Aorta (tissue), 5 donors: ENCODE measurements around the gene ATG7. TPM values are rescaled to one million over a fixed set of nuclear protein-coding genes. Genes with fewer than 3 reads are reported as not detected.
A peak's percentile ranks its signal among the peaks of the same experiment; 100 is the strongest.

Source experiments
- ATAC-seq: fragments of 200-7000 bp; cut with Tn5 transposase; one replicate; pipeline ENCODE4 v1.9.1; 2022; ENCODE audit warnings: moderate library complexity; ENCODE audit not compliant: low FRiP score
- DNase-seq, 2 donors: peaks; one replicate each; pipeline ENCODE4 v3.0.0-alpha.2; 2020
- H3K27ac ChIP-seq, 2 donors: one replicate each; pipeline ENCODE4 v1.5.1; 2013; ENCODE audit warnings: low read length in 2 of 2, mild to moderate bottlenecking in 2 of 2, moderate library complexity in 2 of 2, control low read depth in 1 of 2, inconsistent platforms in 1 of 2, low read depth in 1 of 2
- H3K27me3 ChIP-seq, 2 donors: one replicate each; pipeline ENCODE4 v1.6.1; 2013; ENCODE audit warnings: control low read depth in 1 of 2, low read length in 1 of 2, mild to moderate bottlenecking in 1 of 2, moderate library complexity in 1 of 2; ENCODE audit not compliant: insufficient read depth in 2 of 2, control insufficient read depth in 1 of 2
- H3K36me3 ChIP-seq, 2 donors: one replicate each; pipeline ENCODE4 v1.6.1; 2013; ENCODE audit warnings: control low read depth in 1 of 2, low read length in 1 of 2, mild to moderate bottlenecking in 1 of 2; ENCODE audit not compliant: insufficient read depth in 2 of 2, control insufficient read depth in 1 of 2
- H3K4me1 ChIP-seq, 2 donors: one replicate each; pipeline ENCODE4 v1.6.1; 2013; ENCODE audit warnings: low read length in 2 of 2, control low read depth in 1 of 2, mild to moderate bottlenecking in 1 of 2, moderate library complexity in 1 of 2; ENCODE audit not compliant: insufficient read depth in 2 of 2, control insufficient read depth in 1 of 2
- H3K4me3 ChIP-seq, 2 donors: one replicate each; pipeline ENCODE4 v1.5.1; 2013; ENCODE audit warnings: low read length in 2 of 2, control low read depth in 1 of 2, mild to moderate bottlenecking in 1 of 2
- H3K9me3 ChIP-seq: one replicate; pipeline ENCODE4 v1.6.1; 2013; ENCODE audit warnings: mild to moderate bottlenecking, low read length; ENCODE audit not compliant: control insufficient read depth
- WGBS, 2 donors: extraction: QIAGEN DNeasy Blood & Tissue Kit; methylation state at CpG; one replicate each; pipeline ENCODE4 v1.1.7; 2013; 5-methylcytosine and 5-hydroxymethylcytosine counted together
- intact Hi-C, 2 donors: fragments of 100-400 bp; cut with DNase I; formaldehyde crosslinking; loops; one replicate each; pipeline versions ENCODE4 v1.14.2 to v1.15.0; 2022
- polyA plus RNA-seq, 2 donors: library from polyadenylated mRNA; stranded (reverse); fragments of 200-250 nt; gene quantifications; one replicate each; pipeline ENCODE4 v1.2.3, GENCODE V29; 2013
- total RNA-seq, 2 donors: library from RNA; stranded (reverse); fragmentation: NEBNext Ultra II Directional; extraction: Animal tissue kit (Norgen Biotek cat#: 25700); gene quantifications; one replicate each; pipeline ENCODE4 v1.2.1, GENCODE V29; 2021
- donor health status: healthy with polysubstance abuse.
- donor health status: Bipolar disorder and iron deficiency.
- donor health status: DM: no; HTN: no; CAD: no.
- donor health status: DM: no; HTN: no; CAD: no.
- donor health status: DM: yes; HTN: yes; CAD: no.

Gene ATG7
- total and polyA plus RNA-seq, 4 donors, result 5.1 to 84.1 (median 29.1) TPM

GRCh38 chr3:11535243-11535960 lies 263.2 kb downstream of the ATG7 start:
- WGBS, 2 donors, result 98% methylated on average over 13 of the region's 13 CpGs
- DNase-seq, result peak in 1 of 2 donors; percentile 63
- intact Hi-C loops, result no loop called here

GRCh38 chr3:11536132-11536935 lies 264.1 kb downstream of the ATG7 start:
- Histone ChIP-seq H3K36me3 (no peaks in the 10 kb centered on the region), H3K4me1 (no peaks in the 10 kb centered on the region), H3K27me3 (no peaks in the 10 kb centered on the region), H3K27ac (no peak overlapping the region), H3K4me3 (no peak overlapping the region), H3K9me3 (no peaks in the 10 kb centered on the region)
- ATAC-seq (no peak), DNase-seq (peak in 1 of 2 donors; percentile 51)
- 89 to 91% methylated on average over 23 of the region's 23 CpGs for WGBS, 2 donors
- intact Hi-C loops, result no loop called here

More at GRCh38 chr3:11535243-11535960, 263.2 kb downstream of the ATG7 start:
- Histone ChIP-seq H3K27me3 (no peaks in the 10 kb centered on the region), H3K9me3 (no peaks in the 10 kb centered on the region), H3K4me1 (no peaks in the 10 kb centered on the region), H3K36me3 (no peaks in the 10 kb centered on the region), H3K4me3 (no peak overlapping the region), H3K27ac (no peak overlapping the region)
- ATAC-seq, result no peak

GRCh38 chr3:11536936-11537612 lies 264.9 kb downstream of the ATG7 start:
- H3K9me3 ChIP-seq, result no peaks in the 10 kb centered on the region
- ATAC-seq (no peak), DNase-seq (peak in 1 of 2 donors; percentile 56)
- H3K27me3 ChIP-seq, result no peaks in the 10 kb centered on the region
- no peak overlapping the region for H3K27ac ChIP-seq
- intact Hi-C loops, result no loop called here
- no peaks in the 10 kb centered on the region for H3K36me3 ChIP-seq
- no peak overlapping the region for H3K4me3 ChIP-seq
- 93 to 96% methylated on average over 12 of the region's 12 CpGs for WGBS, 2 donors
- H3K4me1 ChIP-seq, result no peaks in the 10 kb centered on the region

- no peak for ATAC-seq
- Histone ChIP-seq H3K4me3 (no peak overlapping the region), H3K27ac (no peak overlapping the region), H3K4me1 (no peaks in the 10 kb centered on the region), H3K9me3 (no peaks in the 10 kb centered on the region), H3K27me3 (no peaks in the 10 kb centered on the region), H3K36me3 (no peaks in the 10 kb centered on the region)
- intact Hi-C loops, result no loop called here
- WGBS, 2 donors, result 88 to 95% methylated on average over 3 of the region's 3 CpGs
- peak in 1 of 2 donors; percentile 17 for DNase-seq
Measured at GRCh38 chr3:11538581-11538980, 266.4 kb downstream of the ATG7 start.

- intact Hi-C loops, result no loop called here
- Histone ChIP-seq H3K27me3 (no peaks in the 10 kb centered on the region), H3K9me3 (no peaks in the 10 kb centered on the region), H3K27ac (no peak overlapping the region), H3K4me3 (no peak overlapping the region), H3K4me1 (no peaks in the 10 kb centered on the region), H3K36me3 (no peaks in the 10 kb centered on the region)
- WGBS, 2 donors, result 95 to 96% methylated on average over 5 of the region's 5 CpGs
- ATAC-seq (no peak), DNase-seq (peak in 1 of 2 donors; percentile 9)
Measured at GRCh38 chr3:11539218-11539617, 267.0 kb downstream of the ATG7 start.

GRCh38 chr3:11539677-11540076 lies 267.5 kb downstream of the ATG7 start:
- 95 to 98% methylated on average over 14 of the region's 14 CpGs for WGBS, 2 donors
- H3K27ac ChIP-seq, result no peak overlapping the region
- H3K9me3 ChIP-seq, result no peaks in the 10 kb centered on the region
- no peaks in the 10 kb centered on the region for H3K4me1 ChIP-seq
- peak in 1 of 2 donors; percentile 68 for DNase-seq
- ATAC-seq, result no peak
- H3K4me3 ChIP-seq, result no peak overlapping the region
- H3K36me3 ChIP-seq, result no peaks in the 10 kb centered on the region
- H3K27me3 ChIP-seq, result no peaks in the 10 kb centered on the region
- intact Hi-C loops, result no loop called here

- no peak overlapping the region for H3K4me3 ChIP-seq
- WGBS, 2 donors, result 39 to 49% methylated on average over 16 of the region's 16 CpGs
- ATAC-seq (peak; percentile 46), DNase-seq (peak; percentile 45 to 76)
- no peaks in the 10 kb centered on the region for H3K4me1 ChIP-seq
- H3K36me3 ChIP-seq, result no peaks in the 10 kb centered on the region
- H3K9me3 ChIP-seq, result no peaks in the 10 kb centered on the region
- peak overlapping the region in 1 of 2 donors; percentile 34 for H3K27ac ChIP-seq
- no peaks in the 10 kb centered on the region for H3K27me3 ChIP-seq
- intact Hi-C loops, result no loop called here
Measured at GRCh38 chr3:11541321-11542303, 269.4 kb downstream of the ATG7 start.

GRCh38 chr3:11542551-11542950 lies 270.4 kb downstream of the ATG7 start:
- Histone ChIP-seq H3K4me1 (no peaks in the 10 kb centered on the region), H3K4me3 (no peak overlapping the region), H3K36me3 (no peaks in the 10 kb centered on the region), H3K27me3 (no peaks in the 10 kb centered on the region), H3K9me3 (no peaks in the 10 kb centered on the region), H3K27ac (no peak overlapping the region)
- intact Hi-C loops, result no loop called here
- no peak for ATAC-seq
- DNase-seq, result peak in 1 of 2 donors; percentile 63
- 87 to 91% methylated on average over 7 of the region's 7 CpGs for WGBS, 2 donors
